Hematopoietic multipotent progenitor cell treated with erythropoietin and hydrocortisone succinate and interleukin-3 and kit ligand, for 15 days (in vitro differentiated cells): Measurements from ENCODE around the gene CFL2.
A peak's percentile ranks its signal among the peaks of the same experiment; 100 is the strongest.
"Not testable (repeated sequence)": the region's sequence is repeated elsewhere in the genome, so short reads cannot be mapped to it uniquely, and the experiment has no call there.

Source experiments
- DNase-seq: peaks from one replicate; pipeline ENCODE4 v3.0.0-alpha.2; 2015; ENCODE audit warnings: low spot score

The CFL2 gene

GRCh38 chr14:34714320-34715126 lies at the start of gene CFL2:
CFL2 (minus strand) TSS chr14:34714593; CDS start chr14:34714540, 53 bp downstream.
- DNase-seq, result peak; percentile 75

- DNase-seq, result no peak
These were observed 40.8 kb upstream of the CFL2 start for GRCh38 chr14:34755215-34755614.

GRCh38 chr14:34754687-34755086 lies 40.3 kb upstream of the CFL2 start:
- DNase-seq, result no peak

GRCh38 chr14:34750670-34751069 lies 36.3 kb upstream of the CFL2 start:
- DNase-seq, result no peak

GRCh38 chr14:34750233-34750632 lies 35.8 kb upstream of the CFL2 start:
- DNase-seq, result no peak

GRCh38 chr14:34749408-34749807 lies 35.0 kb upstream of the CFL2 start:
- no peak for DNase-seq

- DNase-seq, result no peak
These were observed 28.1 kb upstream of the CFL2 start for GRCh38 chr14:34742270-34743115.

GRCh38 chr14:34741840-34742239 lies 27.4 kb upstream of the CFL2 start:
- no peak for DNase-seq

- DNase-seq, result not testable (repeated sequence)
These were observed 25.7 kb upstream of the CFL2 start for GRCh38 chr14:34740139-34740538.

- DNase-seq, result not testable (repeated sequence)
These were observed 22.7 kb upstream of the CFL2 start for GRCh38 chr14:34737079-34737478.

GRCh38 chr14:34733245-34733644 lies 18.9 kb upstream of the CFL2 start:
- no peak for DNase-seq

- no peak for DNase-seq
These were observed 18.4 kb upstream of the CFL2 start for GRCh38 chr14:34732802-34733201.

- DNase-seq, result no peak
These were observed 9.5 kb upstream of the CFL2 start for GRCh38 chr14:34723867-34724266.

- peak; percentile 60 for DNase-seq
These were observed 8.5 kb upstream of the CFL2 start for GRCh38 chr14:34722723-34723545.

- DNase-seq, result no peak
These were observed 6.7 kb upstream of the CFL2 start for GRCh38 chr14:34721129-34721528.

GRCh38 chr14:34718750-34719304 lies 4.4 kb upstream of the CFL2 start:
- DNase-seq, result no peak

- DNase-seq, result no peak
These were observed 902 bp upstream of the CFL2 start for GRCh38 chr14:34715127-34715863.

GRCh38 chr14:34713681-34714319 lies 593 bp downstream of the CFL2 start:
- DNase-seq, result peak; percentile 18

GRCh38 chr14:34713122-34713680 lies 1.2 kb downstream of the CFL2 start:
- no peak for DNase-seq
